PC-3 (cell line): ENCODE data around the gene NRCAM. TPM values are rescaled to one million over a fixed set of nuclear protein-coding genes. Genes with fewer than 3 reads are reported as not detected.

Source experiments
- ATAC-seq: fragments of 200-7000 bp; cut with Tn5 transposase; 2 replicates; pipeline ENCODE4 v1.9.1; 2020; ENCODE audit warnings: mild to moderate bottlenecking, moderate library complexity
- BruUV-seq: library from RNA; stranded (reverse); fragments of 400-500 nt; replicated peaks from 2 replicates; lab custom pipeline; 2021; lab: Mats Ljungman, UMichigan
- CTCF ChIA-PET: fragments of 300-600 bp; sonication (Branson Sonifier 250); formaldehyde crosslinking; loops from one replicate; lab custom pipeline; 2022; ENCODE audit warnings: antibody characterized with exemption; lab: Charles Lee
- POLR2A ChIA-PET: fragments of 300-600 bp; sonication (Branson Sonifier 250); formaldehyde crosslinking; loops from one replicate; lab custom pipeline; 2022; ENCODE audit warnings: antibody characterized with exemption; ENCODE audit not compliant: unreplicated experiment; lab: Charles Lee
- DNase-seq: peaks from one replicate; pipeline ENCODE4 v3.0.0-alpha.2; 2015
- H2AFZ ChIP-seq: fragments of 300-600 bp; sonication (generic); 2 replicates; pipeline ENCODE4 v1.6.0; 2016; ENCODE audit warnings: antibody characterized with exemption, low read length
- H3F3A ChIP-seq: fragments of 300-600 bp; sonication (generic); one replicate; pipeline ENCODE4 v1.6.0; 2017; ENCODE audit warnings: antibody characterized with exemption, low read length, control low read depth, mild to moderate bottlenecking; ENCODE audit not compliant: unreplicated experiment
- H3K27ac ChIP-seq: fragments of 300-600 bp; sonication (generic); 2 replicates; pipeline ENCODE4 v1.5.1; 2016; ENCODE audit warnings: mild to moderate bottlenecking, low read length
- H3K27me3 ChIP-seq: fragments of 300-600 bp; sonication (generic); 2 replicates; pipeline ENCODE4 v1.6.1; 2016; ENCODE audit warnings: low read length, mixed read lengths
- H3K36me3 ChIP-seq: fragments of 300-600 bp; sonication (generic); 2 replicates; pipeline ENCODE4 v1.6.1; 2016; ENCODE audit warnings: low read depth, mixed run types, low read length, mixed read lengths
- H3K4me1 ChIP-seq: fragments of 300-600 bp; sonication (generic); 2 replicates; pipeline ENCODE4 v1.5.1; 2016; ENCODE audit warnings: low read length; ENCODE audit not compliant: insufficient read depth
- H3K4me2 ChIP-seq: fragments of 300-600 bp; sonication (generic); 2 replicates; pipeline ENCODE4 v1.6.0; 2016; ENCODE audit warnings: low read length
- H3K4me3 ChIP-seq: fragments of 300-600 bp; sonication (generic); 2 replicates; pipeline ENCODE4 v1.5.1; 2016; ENCODE audit warnings: mild to moderate bottlenecking, low read length, mixed read lengths
- H3K79me2 ChIP-seq: fragments of 300-600 bp; sonication (generic); 2 replicates; pipeline ENCODE4 v1.6.1; 2017; ENCODE audit warnings: low read length, mixed read lengths
- H3K9ac ChIP-seq: fragments of 300-600 bp; sonication (generic); 2 replicates; pipeline ENCODE4 v1.6.0; 2016; ENCODE audit warnings: mild to moderate bottlenecking, low read length
- H3K9me2 ChIP-seq: fragments of 300-600 bp; sonication (generic); replicated peaks from 2 replicates; pipeline ENCODE4 v1.6.1; 2016; ENCODE audit warnings: mixed run types, low read length, mixed read lengths
- H3K9me3 ChIP-seq: fragments of 300-600 bp; sonication (generic); 2 replicates; pipeline ENCODE4 v1.6.1; 2016; ENCODE audit warnings: low read length, mixed read lengths
- H4K20me1 ChIP-seq: fragments of 300-600 bp; sonication (generic); 2 replicates; pipeline ENCODE4 v1.6.1; 2016; ENCODE audit warnings: low read length, mixed read lengths
- CTCF ChIP-seq: fragments of 300-600 bp; sonication (generic); conservative IDR thresholded peaks from 2 replicates; pipeline ENCODE4 v1.5.1; 2017; ENCODE audit warnings: antibody characterized with exemption, low read depth, mild to moderate bottlenecking, low read length
- EZH2 ChIP-seq: fragments of 300-600 bp; sonication (generic); IDR thresholded peaks from one replicate; pipeline ENCODE4 v1.6.1; 2017; ENCODE audit warnings: antibody characterized with exemption, mild to moderate bottlenecking, low read length; ENCODE audit not compliant: unreplicated experiment
- EZH2phosphoT487 ChIP-seq: fragments of 300-600 bp; sonication (generic); IDR thresholded peaks from 2 replicates; pipeline ENCODE4 v1.6.1; 2018; ENCODE audit warnings: mild to moderate bottlenecking, antibody characterized with exemption, low read length, borderline replicate concordance
- intact Hi-C: fragments of 100-400 bp; cut with micrococcal nuclease; formaldehyde crosslinking; loops from 2 replicates; pipeline ENCODE4 v1.9.0; 2023
- total RNA-seq: library from RNA; depleted of rRNA; stranded (reverse); fragments of >200 nt; gene quantifications from 2 replicates; pipeline ENCODE4 v1.2.3, GENCODE V29; 2014

NRCAM gene
- total RNA-seq, 1 experiment from 2014 or later: not detected

GRCh38 chr7:108104324-108104723 lies 351.9 kb downstream of the NRCAM start:
- intact Hi-C loops: no loop called here
- no peaks in the 10 kb centered on the region for H3K9me3 ChIP-seq
- TF ChIP-seq CTCF: no peak
- peaks cover 2% of the 10 kb centered on the region; the same call in 1 of the 2 replicates for H3K4me1 ChIP-seq
- H3K4me3 ChIP-seq: no peak overlapping the region
- H3K79me2 ChIP-seq: no peaks in the 10 kb centered on the region
- H3F3A ChIP-seq: no peaks in the 10 kb centered on the region
- no peaks in the 10 kb centered on the region for H3K36me3 ChIP-seq
- no peaks in the 10 kb centered on the region for H3K27me3 ChIP-seq
- CTCF ChIA-PET: no interaction called here
- POLR2A ChIA-PET: no interaction called here
- H2AFZ ChIP-seq: no peak overlapping the region
- H3K4me2 ChIP-seq: no peak overlapping the region
- H3K27ac ChIP-seq: no peak overlapping the region
- BruUV-seq: no TSS peak
- no peak for DNase-seq
- H3K9me2 ChIP-seq: no peaks in the 10 kb centered on the region
- H3K9ac ChIP-seq: no peak overlapping the region
- no peak for ATAC-seq
- H4K20me1 ChIP-seq: no peaks in the 10 kb centered on the region

- no peaks in the 10 kb centered on the region for H3K9me2 ChIP-seq
- ATAC-seq: no peak
- H3K79me2 ChIP-seq: no peaks in the 10 kb centered on the region
- TF ChIP-seq CTCF (no peak), EZH2 (no peak), EZH2phosphoT487 (no peak)
- H3K36me3 ChIP-seq: no peaks in the 10 kb centered on the region
- peaks cover 7% of the 10 kb centered on the region; the same call in 1 of the 2 replicates for H3K4me1 ChIP-seq
- H4K20me1 ChIP-seq: no peaks in the 10 kb centered on the region
- ChIA-PET CTCF (no interaction called here), POLR2A (no interaction called here)
- no peaks in the 10 kb centered on the region for H3K9me3 ChIP-seq
- no peak overlapping the region for H2AFZ ChIP-seq
- intact Hi-C loops: no loop called here
- H3K4me2 ChIP-seq: no peak overlapping the region
- no peaks in the 10 kb centered on the region for H3K27me3 ChIP-seq
- H3F3A ChIP-seq: no peaks in the 10 kb centered on the region
- H3K27ac ChIP-seq: no peak overlapping the region
- H3K9ac ChIP-seq: no peak overlapping the region
- DNase-seq: peak; percentile 15
- no TSS peak for BruUV-seq
- no peak overlapping the region for H3K4me3 ChIP-seq
These were observed 352.5 kb downstream of the NRCAM start for GRCh38 chr7:108103558-108104298.

GRCh38 chr7:108102671-108103312 lies 353.4 kb downstream of the NRCAM start:
- no peak overlapping the region for H3K4me2 ChIP-seq
- DNase-seq (no peak), ATAC-seq (no peak)
- no peaks in the 10 kb centered on the region for H3F3A ChIP-seq
- peaks cover 7% of the 10 kb centered on the region; the same call in 1 of the 2 replicates for H3K4me1 ChIP-seq
- no peaks in the 10 kb centered on the region for H3K79me2 ChIP-seq
- H3K9me3 ChIP-seq: no peaks in the 10 kb centered on the region
- H3K9me2 ChIP-seq: no peaks in the 10 kb centered on the region
- POLR2A ChIA-PET: no interaction called here
- TF ChIP-seq EZH2phosphoT487 (no peak), CTCF (no peak), EZH2 (no peak)
- H3K36me3 ChIP-seq: no peaks in the 10 kb centered on the region
- CTCF ChIA-PET: no interaction called here
- H3K27ac ChIP-seq: no peak overlapping the region
- BruUV-seq: no TSS peak
- no peaks in the 10 kb centered on the region for H4K20me1 ChIP-seq
- no peak overlapping the region for H3K4me3 ChIP-seq
- no peak overlapping the region for H3K9ac ChIP-seq
- no peaks in the 10 kb centered on the region for H3K27me3 ChIP-seq
- intact Hi-C loops: no loop called here
- no peak overlapping the region for H2AFZ ChIP-seq
